HepG2 (cell line): Measurements from ENCODE around the gene NOL4L. TPM values are rescaled to one million over a fixed set of nuclear protein-coding genes. Genes with fewer than 3 reads are reported as not detected.

Experiments used
- ATAC-seq: fragments of 200-7000 bp; cut with Tn5 transposase; 3 replicates; pipeline ENCODE4 v1.9.1; 2020; ENCODE audit warnings: mild to moderate bottlenecking, moderate library complexity
- BruUV-seq: library from RNA; stranded (reverse); fragments of 400-500 nt; replicated peaks from 2 replicates; lab custom pipeline; 2021; lab: Mats Ljungman, UMichigan
- CTCF ChIA-PET: fragments of 300-600 bp; formaldehyde crosslinking; extraction: SDS; loops from one replicate; lab custom pipeline; 2021; ENCODE audit warnings: low total read pairs, inconsistent platforms, low intra/inter-chr PET ratio; lab: Yijun Ruan, JAX
- POLR2A ChIA-PET: fragments of 350-600 bp; sonication (Branson Sonifier 250); formaldehyde crosslinking; loops from one replicate; lab custom pipeline; 2020; ENCODE audit warnings: antibody characterized with exemption, inconsistent platforms; lab: Yijun Ruan, JAX
- DNase-seq: peaks from one replicate; pipeline ENCODE4 v3.0.0-alpha.2; 2015; ENCODE audit warnings: low spot score
- FAIRE-seq: peaks from 3 replicates; lab custom pipeline; 2011; peaks lifted over from hg19 to GRCh38; lab: Jason Lieb, UNC
- H2AFZ ChIP-seq: one replicate; pipeline ENCODE4 v1.6.1; 2011; ENCODE audit warnings: low read length, inconsistent platforms
- H3K27ac ChIP-seq: fragments of 300-600 bp; 3 replicates; pipeline ENCODE4 v1.8.0; 2011; ENCODE audit warnings: mixed run types, mild to moderate bottlenecking, mixed read lengths, low read length, inconsistent platforms; ENCODE audit not compliant: insufficient read depth; ENCODE audit errors: extremely low read length
- H3K27me3 ChIP-seq, 2 experiments: fragments of 200-600 bp in 1 of 2; 2 replicates in 1 of 2; 3 replicates in 1 of 2; pipeline versions ENCODE4 v1.6.0 to v1.8.0; 2011; ENCODE audit warnings: low read length in 2 of 2, mild to moderate bottlenecking in 2 of 2, moderate library complexity in 2 of 2, inconsistent platforms in 1 of 2; ENCODE audit not compliant: insufficient read depth in 2 of 2, control insufficient read depth in 1 of 2
- H3K36me3 ChIP-seq, 2 experiments: fragments of 200-600 bp in 1 of 2; replicated peaks in 1 of 2; 2 replicates in 1 of 2; 3 replicates in 1 of 2; pipeline versions ENCODE4 v1.5.1 to v1.8.0; 2011; ENCODE audit warnings: low read length in 2 of 2, inconsistent platforms in 1 of 2; ENCODE audit not compliant: insufficient read depth in 2 of 2, control insufficient read depth in 1 of 2
- H3K4me1 ChIP-seq: 2 replicates; pipeline ENCODE4 v1.5.1; 2012; ENCODE audit warnings: low read length, inconsistent platforms; ENCODE audit not compliant: insufficient read depth
- H3K4me2 ChIP-seq: 2 replicates; pipeline ENCODE4 v1.6.0; 2011; ENCODE audit warnings: low read depth, low read length, inconsistent platforms
- H3K4me3 ChIP-seq, 3 experiments: fragments of 200-600 bp in 1 of 3; sonication (generic), shearing (Covaris generic) in 1 of 3; replicated peaks in 1 of 3; 2 replicates each; pipeline ENCODE4 v1.5.1; 2011 to 2016; ENCODE audit warnings: low read length in 3 of 3, inconsistent platforms in 2 of 3, low read depth in 2 of 3, mild to moderate bottlenecking in 2 of 3, control low read depth in 1 of 3, mixed read lengths in 1 of 3; ENCODE audit not compliant: insufficient read depth in 1 of 3
- H3K79me2 ChIP-seq: one replicate; pipeline ENCODE4 v1.6.1; 2011; ENCODE audit warnings: low read length, inconsistent platforms; ENCODE audit not compliant: insufficient read depth
- H3K9ac ChIP-seq: 2 replicates; pipeline ENCODE4 v1.6.0; 2011; ENCODE audit warnings: mild to moderate bottlenecking, low read depth, low read length, inconsistent platforms; ENCODE audit not compliant: insufficient read depth
- H3K9me3 ChIP-seq: 2 replicates; pipeline ENCODE4 v1.5.1; 2012; ENCODE audit warnings: mild to moderate bottlenecking, low read length
- H4K20me1 ChIP-seq: 2 replicates; pipeline ENCODE4 v1.6.0; 2011; ENCODE audit warnings: inconsistent platforms, mild to moderate bottlenecking, low read length, moderate library complexity; ENCODE audit not compliant: insufficient read depth
- EED ChIP-seq: sonication (generic); formaldehyde crosslinking; IDR thresholded peaks from 2 replicates; pipeline ENCODE4 v1.5.0; 2020; ENCODE audit warnings: mild to moderate bottlenecking, missing genetic modification reagents
- RBAK ChIP-seq: sonication (generic); formaldehyde crosslinking; IDR thresholded peaks from 2 replicates; pipeline ENCODE4 v1.5.1; 2020; ENCODE audit warnings: mild to moderate bottlenecking, missing genetic modification reagents
- RXRA ChIP-seq: sonication (generic); formaldehyde crosslinking; IDR thresholded peaks from 2 replicates; pipeline ENCODE4 v1.5.1; 2020; ENCODE audit warnings: missing genetic modification reagents
- SALL1 ChIP-seq: sonication (generic); formaldehyde crosslinking; IDR thresholded peaks from 2 replicates; pipeline ENCODE4 v1.8.0; 2022; ENCODE audit warnings: mild to moderate bottlenecking, missing genetic modification reagents
- WGBS: methylation state at CpG from one replicate; pipeline ENCODE4 v1.1.6; 2017; ENCODE audit warnings: low lambda C conversion rate; 5-methylcytosine and 5-hydroxymethylcytosine counted together
- in situ Hi-C: cut with HindIII; loops from 2 replicates; pipeline ENCODE4 v1.10.0; 2017; ENCODE audit warnings: low pct_unique_long_range_greater_than_20kb; ENCODE audit not compliant: extremely low pct_ligation_motif_present
- intact Hi-C: fragments of 100-400 bp; cut with micrococcal nuclease; formaldehyde crosslinking; loops from one replicate; pipeline ENCODE4 v1.10.0; 2022; ENCODE audit not compliant: unreplicated experiment
- polyA plus RNA-seq, 8 experiments: library from polyadenylated mRNA; depleted of rRNA in 3 of 8; stranded (reverse) in 7 of 8; unstranded in 1 of 8; fragments of >200 nt; fragmentation: Illumina TruSeq in 4 of 8; extraction: Trizol in 4 of 8; gene quantifications; 2 replicates each; pipeline versions ENCODE4 v1.2.1 to v1.2.3, GENCODE V29; 2011 to 2016; ENCODE audit warnings: low read depth in 4 of 8, missing spikeins in 1 of 8, mixed read lengths in 1 of 8; ENCODE audit not compliant: insufficient read depth in 1 of 8
- total RNA-seq, 5 experiments: library from RNA; depleted of rRNA; stranded (reverse); fragments of >200 nt; fragmentation: Illumina TruSeq; extraction: Trizol; gene quantifications; 2 replicates each; pipeline ENCODE4 v1.2.3, GENCODE V29; 2016; ENCODE audit warnings: low read depth in 1 of 5
- TF ChIP-seq, protein P1 (sequence below): sonication (generic); formaldehyde crosslinking; IDR thresholded peaks from 2 replicates; pipeline ENCODE4 v1.4.0; 2020; ENCODE audit warnings: low read depth, mild to moderate bottlenecking, missing genetic modification reagents
- TF ChIP-seq, protein P2 (sequence below): sonication (generic); formaldehyde crosslinking; IDR thresholded peaks from 2 replicates; pipeline ENCODE4 v1.5.1; 2020; ENCODE audit warnings: missing genetic modification reagents, mild to moderate bottlenecking, borderline replicate concordance
- TF ChIP-seq, protein P3 (sequence below): sonication (generic); formaldehyde crosslinking; IDR thresholded peaks from 2 replicates; pipeline ENCODE4 v1.5.1; 2020; ENCODE audit warnings: mild to moderate bottlenecking, missing genetic modification reagents, moderate library complexity
- TF ChIP-seq, protein P4 (sequence below), 2 experiments: IDR thresholded peaks; 2 replicates each; pipeline ENCODE4 v1.6.1; 2011 to 2012; ENCODE audit warnings: low read length in 2 of 2, borderline replicate concordance in 1 of 2, low read depth in 1 of 2, mild to moderate bottlenecking in 1 of 2, moderate library complexity in 1 of 2

NOL4L gene
- total and polyA plus RNA-seq, 2 of the 13 experiments (the other 11 are each of a cell fraction or from before 2014, with no cell fraction given), result 16.6 to 35.4 TPM

DNA sequence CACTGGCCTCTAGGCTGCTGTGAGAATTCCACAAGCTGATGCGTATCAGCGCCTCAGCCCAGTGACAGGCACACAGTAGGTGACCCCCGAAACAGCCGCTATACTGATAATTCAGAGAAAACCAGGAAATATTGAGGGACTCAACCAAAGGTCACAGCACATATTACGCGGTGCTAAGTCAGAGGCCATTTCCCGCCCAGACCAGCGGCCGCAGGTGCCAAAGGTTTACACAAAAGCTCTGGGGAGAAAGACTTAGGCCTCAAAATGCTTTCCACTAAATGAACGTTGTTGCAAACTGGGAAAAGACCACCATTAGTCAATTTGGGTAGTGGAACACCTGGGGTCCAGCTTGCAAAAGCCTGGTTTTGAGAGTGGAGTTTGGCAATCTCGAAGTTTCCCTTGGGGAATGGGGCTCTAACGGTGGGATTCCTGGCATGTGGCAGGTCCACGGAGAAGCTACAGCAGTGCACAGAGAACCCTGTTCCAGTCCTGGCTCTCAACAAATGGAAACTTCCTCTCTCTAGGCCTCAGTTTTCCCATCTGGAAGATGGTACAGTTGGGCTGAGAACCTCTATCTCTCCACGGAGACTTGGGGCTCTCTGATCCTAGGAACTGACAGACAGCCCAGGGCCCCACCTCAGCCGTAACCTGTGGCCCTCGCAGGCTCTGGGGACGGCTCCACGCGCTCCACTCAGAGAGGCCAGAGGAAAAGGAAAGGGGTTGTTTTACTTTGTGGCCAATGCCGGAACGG lies 4.7 kb downstream of the NOL4L start (continued):
- TF ChIP-seq, protein P1, sequence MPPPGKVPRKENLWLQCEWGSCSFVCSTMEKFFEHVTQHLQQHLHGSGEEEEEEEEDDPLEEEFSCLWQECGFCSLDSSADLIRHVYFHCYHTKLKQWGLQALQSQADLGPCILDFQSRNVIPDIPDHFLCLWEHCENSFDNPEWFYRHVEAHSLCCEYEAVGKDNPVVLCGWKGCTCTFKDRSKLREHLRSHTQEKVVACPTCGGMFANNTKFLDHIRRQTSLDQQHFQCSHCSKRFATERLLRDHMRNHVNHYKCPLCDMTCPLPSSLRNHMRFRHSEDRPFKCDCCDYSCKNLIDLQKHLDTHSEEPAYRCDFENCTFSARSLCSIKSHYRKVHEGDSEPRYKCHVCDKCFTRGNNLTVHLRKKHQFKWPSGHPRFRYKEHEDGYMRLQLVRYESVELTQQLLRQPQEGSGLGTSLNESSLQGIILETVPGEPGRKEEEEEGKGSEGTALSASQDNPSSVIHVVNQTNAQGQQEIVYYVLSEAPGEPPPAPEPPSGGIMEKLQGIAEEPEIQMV, result 0 out of 2 replicates have a peak, but pooled peaks have one; percentile 40
- TF ChIP-seq, protein P2, sequence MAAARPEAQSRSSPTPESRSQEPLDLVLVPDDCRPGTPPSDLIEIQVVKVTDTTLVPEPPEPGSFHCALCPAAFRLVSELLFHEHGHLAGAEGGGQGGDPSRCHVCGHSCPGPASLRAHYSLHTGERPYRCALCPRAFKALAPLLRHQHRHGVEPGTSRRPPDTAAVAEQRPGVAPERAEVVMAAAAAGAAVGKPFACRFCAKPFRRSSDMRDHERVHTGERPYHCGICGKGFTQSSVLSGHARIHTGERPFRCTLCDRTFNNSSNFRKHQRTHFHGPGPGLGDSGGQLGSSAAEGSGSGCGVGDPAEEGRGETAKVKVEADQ (CRISPR knock-in tag), result 0 out of 2 replicates have a peak, but pooled peaks have one; percentile 1

DNA sequence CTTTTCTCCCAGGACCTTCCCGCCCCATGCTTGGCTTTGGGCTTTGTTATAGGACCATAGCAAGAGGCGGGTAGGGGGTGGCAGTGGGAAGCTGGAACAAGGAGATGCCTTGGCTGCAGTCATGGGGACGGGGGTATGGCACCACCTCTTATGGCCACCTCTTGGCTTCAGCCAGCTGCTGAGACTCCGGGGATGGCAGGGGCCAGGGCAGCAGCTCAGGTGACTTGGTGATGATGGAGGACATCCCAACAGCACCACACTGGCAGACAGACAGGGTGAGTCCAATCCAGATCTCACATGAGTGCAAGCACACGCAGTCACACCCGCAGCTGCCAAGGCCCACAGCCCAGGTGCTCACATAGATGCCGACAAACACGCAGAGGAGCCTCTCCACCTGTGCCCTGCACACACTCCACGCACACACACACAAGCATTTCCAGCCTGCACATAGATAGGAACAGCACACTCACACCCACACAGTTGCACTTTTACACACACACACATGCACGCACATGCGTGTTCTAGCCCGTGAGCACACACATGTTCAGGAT lies 6.2 kb downstream of the NOL4L start:
- 94% methylated on average over 11 of the region's 12 CpGs for WGBS
- intact Hi-C loops, result no loop called here
- in situ Hi-C loops, result no loop called here
- H3K4me1 ChIP-seq, result peaks cover 56% of the 10 kb centered on the region
- H2AFZ ChIP-seq, result no peak overlapping the region
- FAIRE-seq (no peak), DNase-seq (no peak), ATAC-seq (no peak)
- no peak overlapping the region for H3K4me2 ChIP-seq
- TF ChIP-seq RBAK (CRISPR knock-in tag) (no peak), RXRA (peak; percentile 15; the same call in 1 of the 2 replicates), EED (CRISPR knock-in tag) (0 out of 2 replicates have a peak, but pooled peaks have one; percentile 31), SALL1 (peak; percentile 17; the same call in 1 of the 2 replicates)
- TF ChIP-seq, protein P3, sequence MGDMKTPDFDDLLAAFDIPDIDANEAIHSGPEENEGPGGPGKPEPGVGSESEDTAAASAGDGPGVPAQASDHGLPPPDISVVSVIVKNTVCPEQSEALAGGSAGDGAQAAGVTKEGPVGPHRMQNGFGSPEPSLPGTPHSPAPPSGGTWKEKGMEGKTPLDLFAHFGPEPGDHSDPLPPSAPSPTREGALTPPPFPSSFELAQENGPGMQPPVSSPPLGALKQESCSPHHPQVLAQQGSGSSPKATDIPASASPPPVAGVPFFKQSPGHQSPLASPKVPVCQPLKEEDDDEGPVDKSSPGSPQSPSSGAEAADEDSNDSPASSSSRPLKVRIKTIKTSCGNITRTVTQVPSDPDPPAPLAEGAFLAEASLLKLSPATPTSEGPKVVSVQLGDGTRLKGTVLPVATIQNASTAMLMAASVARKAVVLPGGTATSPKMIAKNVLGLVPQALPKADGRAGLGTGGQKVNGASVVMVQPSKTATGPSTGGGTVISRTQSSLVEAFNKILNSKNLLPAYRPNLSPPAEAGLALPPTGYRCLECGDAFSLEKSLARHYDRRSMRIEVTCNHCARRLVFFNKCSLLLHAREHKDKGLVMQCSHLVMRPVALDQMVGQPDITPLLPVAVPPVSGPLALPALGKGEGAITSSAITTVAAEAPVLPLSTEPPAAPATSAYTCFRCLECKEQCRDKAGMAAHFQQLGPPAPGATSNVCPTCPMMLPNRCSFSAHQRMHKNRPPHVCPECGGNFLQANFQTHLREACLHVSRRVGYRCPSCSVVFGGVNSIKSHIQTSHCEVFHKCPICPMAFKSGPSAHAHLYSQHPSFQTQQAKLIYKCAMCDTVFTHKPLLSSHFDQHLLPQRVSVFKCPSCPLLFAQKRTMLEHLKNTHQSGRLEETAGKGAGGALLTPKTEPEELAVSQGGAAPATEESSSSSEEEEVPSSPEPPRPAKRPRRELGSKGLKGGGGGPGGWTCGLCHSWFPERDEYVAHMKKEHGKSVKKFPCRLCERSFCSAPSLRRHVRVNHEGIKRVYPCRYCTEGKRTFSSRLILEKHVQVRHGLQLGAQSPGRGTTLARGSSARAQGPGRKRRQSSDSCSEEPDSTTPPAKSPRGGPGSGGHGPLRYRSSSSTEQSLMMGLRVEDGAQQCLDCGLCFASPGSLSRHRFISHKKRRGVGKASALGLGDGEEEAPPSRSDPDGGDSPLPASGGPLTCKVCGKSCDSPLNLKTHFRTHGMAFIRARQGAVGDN (CRISPR knock-in tag), result peak; percentile 29; the same call in 1 of the 2 replicates
- TF ChIP-seq, protein P4, sequence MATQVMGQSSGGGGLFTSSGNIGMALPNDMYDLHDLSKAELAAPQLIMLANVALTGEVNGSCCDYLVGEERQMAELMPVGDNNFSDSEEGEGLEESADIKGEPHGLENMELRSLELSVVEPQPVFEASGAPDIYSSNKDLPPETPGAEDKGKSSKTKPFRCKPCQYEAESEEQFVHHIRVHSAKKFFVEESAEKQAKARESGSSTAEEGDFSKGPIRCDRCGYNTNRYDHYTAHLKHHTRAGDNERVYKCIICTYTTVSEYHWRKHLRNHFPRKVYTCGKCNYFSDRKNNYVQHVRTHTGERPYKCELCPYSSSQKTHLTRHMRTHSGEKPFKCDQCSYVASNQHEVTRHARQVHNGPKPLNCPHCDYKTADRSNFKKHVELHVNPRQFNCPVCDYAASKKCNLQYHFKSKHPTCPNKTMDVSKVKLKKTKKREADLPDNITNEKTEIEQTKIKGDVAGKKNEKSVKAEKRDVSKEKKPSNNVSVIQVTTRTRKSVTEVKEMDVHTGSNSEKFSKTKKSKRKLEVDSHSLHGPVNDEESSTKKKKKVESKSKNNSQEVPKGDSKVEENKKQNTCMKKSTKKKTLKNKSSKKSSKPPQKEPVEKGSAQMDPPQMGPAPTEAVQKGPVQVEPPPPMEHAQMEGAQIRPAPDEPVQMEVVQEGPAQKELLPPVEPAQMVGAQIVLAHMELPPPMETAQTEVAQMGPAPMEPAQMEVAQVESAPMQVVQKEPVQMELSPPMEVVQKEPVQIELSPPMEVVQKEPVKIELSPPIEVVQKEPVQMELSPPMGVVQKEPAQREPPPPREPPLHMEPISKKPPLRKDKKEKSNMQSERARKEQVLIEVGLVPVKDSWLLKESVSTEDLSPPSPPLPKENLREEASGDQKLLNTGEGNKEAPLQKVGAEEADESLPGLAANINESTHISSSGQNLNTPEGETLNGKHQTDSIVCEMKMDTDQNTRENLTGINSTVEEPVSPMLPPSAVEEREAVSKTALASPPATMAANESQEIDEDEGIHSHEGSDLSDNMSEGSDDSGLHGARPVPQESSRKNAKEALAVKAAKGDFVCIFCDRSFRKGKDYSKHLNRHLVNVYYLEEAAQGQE (IDR thresholded peaks at IDR 0.05; ENCODE audit: borderline replicate concordance in 1 of 2, low read depth in 1 of 2, low read length in 2 of 2), result no peak
- no peaks in the 10 kb centered on the region for H3K36me3 ChIP-seq
- H3K27ac ChIP-seq, result no peak overlapping the region
- H3K4me3 ChIP-seq, result no peak overlapping the region
- no peak overlapping the region for H3K9ac ChIP-seq
- ChIA-PET CTCF (no interaction called here), POLR2A (interaction anchor here (2.5 to 2.6 kb wide), 2 partner anchors 9 to 34 kb away, joined by 15 to 16 read pairs; no protein-coding TSS in a partner anchor)
- no peaks in the 10 kb centered on the region; a peak in 1 of 5 replicates for H3K27me3 ChIP-seq
- no TSS peak for BruUV-seq
- no peaks in the 10 kb centered on the region for H3K9me3 ChIP-seq
- H3K79me2 ChIP-seq, result peaks cover 14% of the 10 kb centered on the region
- no peaks in the 10 kb centered on the region for H4K20me1 ChIP-seq
